ENCODE results near the gene COMMD1.
"Not testable (repeated sequence)": the region's sequence is repeated elsewhere in the genome, so short reads cannot be mapped to it uniquely, and the experiment has no call there.

The COMMD1 gene

DNA sequence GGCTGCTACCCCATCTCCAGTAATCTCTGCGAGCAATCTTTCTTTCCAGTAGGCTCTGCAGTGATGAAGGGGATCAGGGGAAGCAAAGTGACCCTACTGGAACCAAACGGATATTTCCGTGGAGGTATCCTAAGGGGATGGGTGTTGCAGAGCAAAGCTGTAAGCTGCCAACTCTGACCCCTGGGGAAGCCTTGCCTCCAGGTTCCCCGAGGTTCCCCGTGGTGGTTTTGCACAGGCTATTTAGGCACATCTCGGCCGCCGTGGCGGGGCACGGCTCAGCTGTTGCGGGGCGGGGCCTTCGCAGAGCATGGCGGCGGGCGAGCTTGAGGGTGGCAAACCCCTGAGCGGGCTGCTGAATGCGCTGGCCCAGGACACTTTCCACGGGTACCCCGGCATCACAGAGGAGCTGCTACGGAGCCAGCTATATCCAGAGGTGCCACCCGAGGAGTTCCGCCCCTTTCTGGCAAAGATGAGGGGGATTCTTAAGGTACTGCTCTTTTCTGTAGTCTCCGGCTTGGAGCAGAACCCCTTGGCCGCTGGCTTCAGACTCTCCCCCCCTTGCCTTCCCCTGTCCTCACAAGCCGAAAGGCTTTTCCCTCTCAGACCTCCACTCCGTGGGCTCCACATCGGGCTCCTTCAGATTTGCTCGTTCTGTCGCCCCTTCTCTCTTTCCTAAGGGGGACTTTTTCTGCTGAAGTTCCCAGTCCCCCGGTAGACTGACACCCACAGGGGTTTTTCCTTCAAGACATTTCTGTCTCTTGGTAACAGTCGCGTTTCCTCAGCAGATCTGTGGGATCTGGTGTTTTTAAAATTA lies at the start of gene COMMD1:
TSS of gene COMMD1 (plus strand) at position 303 of the 814 bp plus-strand sequence. CDS start at position 308, 5 bp downstream.
- peak; percentile 77 for DNase-seq (ENCODE audit: low spot score)

GRCh38 chr2:61857224-61857623 lies 48.2 kb upstream of the COMMD1 start:
- TF ChIP-seq, protein P1, sequence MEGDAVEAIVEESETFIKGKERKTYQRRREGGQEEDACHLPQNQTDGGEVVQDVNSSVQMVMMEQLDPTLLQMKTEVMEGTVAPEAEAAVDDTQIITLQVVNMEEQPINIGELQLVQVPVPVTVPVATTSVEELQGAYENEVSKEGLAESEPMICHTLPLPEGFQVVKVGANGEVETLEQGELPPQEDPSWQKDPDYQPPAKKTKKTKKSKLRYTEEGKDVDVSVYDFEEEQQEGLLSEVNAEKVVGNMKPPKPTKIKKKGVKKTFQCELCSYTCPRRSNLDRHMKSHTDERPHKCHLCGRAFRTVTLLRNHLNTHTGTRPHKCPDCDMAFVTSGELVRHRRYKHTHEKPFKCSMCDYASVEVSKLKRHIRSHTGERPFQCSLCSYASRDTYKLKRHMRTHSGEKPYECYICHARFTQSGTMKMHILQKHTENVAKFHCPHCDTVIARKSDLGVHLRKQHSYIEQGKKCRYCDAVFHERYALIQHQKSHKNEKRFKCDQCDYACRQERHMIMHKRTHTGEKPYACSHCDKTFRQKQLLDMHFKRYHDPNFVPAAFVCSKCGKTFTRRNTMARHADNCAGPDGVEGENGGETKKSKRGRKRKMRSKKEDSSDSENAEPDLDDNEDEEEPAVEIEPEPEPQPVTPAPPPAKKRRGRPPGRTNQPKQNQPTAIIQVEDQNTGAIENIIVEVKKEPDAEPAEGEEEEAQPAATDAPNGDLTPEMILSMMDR (IDR thresholded peaks at IDR 0.05; ENCODE audit: extremely low read depth, missing control alignments), result no peak
- DNase-seq (ENCODE audit: low spot score), result peak; percentile 17

More for the DNA sequence above, at the start of gene COMMD1:
- TF ChIP-seq, protein P1 (IDR thresholded peaks at IDR 0.05; ENCODE audit: extremely low read depth, missing control alignments), result no peak

DNA sequence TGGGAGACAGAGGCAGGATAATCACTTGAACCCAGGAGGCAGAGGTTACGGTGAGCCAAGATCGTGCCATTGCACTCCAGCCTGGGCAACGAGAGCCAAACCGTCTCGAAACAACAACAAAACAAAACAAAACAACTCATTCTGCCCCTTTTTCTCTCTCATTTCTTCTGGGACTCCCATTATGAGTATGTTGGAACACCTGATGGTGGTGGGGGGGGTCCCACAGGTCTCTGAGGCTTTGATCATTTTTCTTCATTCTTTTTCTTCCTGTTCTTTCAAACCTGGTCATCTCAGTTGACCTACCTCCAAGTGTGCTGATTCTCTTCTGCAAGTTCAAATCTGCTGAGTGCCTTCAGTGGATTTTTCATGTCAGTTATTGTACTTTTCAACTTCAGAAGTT lies 43.4 kb upstream of the COMMD1 start:
- TF ChIP-seq, protein P1 (IDR thresholded peaks at IDR 0.05; ENCODE audit: extremely low read depth, missing control alignments), result no peak

GRCh38 chr2:61866482-61867089 lies 38.9 kb upstream of the COMMD1 start:
- not testable (repeated sequence) for DNase-seq (ENCODE audit: low spot score)

More for the DNA sequence above, 43.4 kb upstream of the COMMD1 start:
- no peak for DNase-seq (ENCODE audit: low spot score)

GRCh38 chr2:61876400-61876799 lies 29.1 kb upstream of the COMMD1 start:
- DNase-seq (ENCODE audit: low spot score), result no peak
- TF ChIP-seq, protein P1 (IDR thresholded peaks at IDR 0.05; ENCODE audit: extremely low read depth, missing control alignments), result no peak

DNA sequence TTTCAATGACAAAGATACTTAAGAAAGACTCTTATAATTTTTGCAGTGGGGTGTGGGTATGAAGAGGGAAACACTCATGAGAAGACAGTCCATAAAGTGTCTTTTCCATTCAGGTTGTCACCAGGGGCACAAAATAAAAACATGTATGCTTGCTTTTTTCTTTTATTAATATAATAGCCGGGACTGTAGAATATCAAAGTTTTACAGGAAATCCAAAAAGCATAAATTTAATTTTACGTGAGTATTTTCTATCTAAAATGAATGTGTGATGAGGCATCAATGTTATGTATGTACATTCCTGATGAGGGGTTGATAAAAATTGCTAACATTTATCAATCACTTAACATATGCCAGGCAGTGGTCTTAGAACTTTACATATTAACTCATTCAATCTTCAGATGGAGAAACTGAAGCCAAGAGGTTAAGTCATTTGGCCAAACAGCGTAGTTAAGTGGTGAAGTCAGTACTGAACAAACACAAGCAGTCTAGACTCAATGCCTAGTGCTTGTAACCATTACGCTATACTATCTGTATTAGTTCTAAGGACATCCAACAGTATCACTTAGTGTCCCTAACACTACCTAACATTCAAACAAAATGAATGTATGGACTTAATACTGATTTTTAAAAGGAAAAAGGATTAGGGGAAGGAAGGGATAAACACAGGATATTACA lies 27.8 kb upstream of the COMMD1 start:
- TF ChIP-seq, protein P1 (IDR thresholded peaks at IDR 0.05; ENCODE audit: extremely low read depth, missing control alignments), result no peak
- DNase-seq (ENCODE audit: low spot score), result no peak

DNA sequence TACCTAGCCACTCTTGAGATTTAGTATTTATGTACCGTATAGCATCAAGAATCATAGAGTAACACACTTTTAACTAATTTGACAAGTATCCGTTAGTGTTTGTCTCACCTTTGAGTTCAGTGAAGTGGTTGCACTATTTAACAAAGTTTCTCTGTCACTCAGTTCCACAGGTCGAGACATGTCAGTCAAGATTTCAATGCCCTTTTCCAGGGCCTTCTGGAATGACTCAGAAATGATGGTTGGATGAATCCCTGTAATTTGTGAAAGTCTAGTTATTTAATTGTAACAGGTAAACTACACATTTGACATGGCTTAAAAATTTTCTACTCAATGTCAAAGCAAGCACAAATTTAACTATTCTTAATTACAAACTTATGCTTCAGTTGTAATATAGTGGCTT lies 26.7 kb upstream of the COMMD1 start:
- no peak for DNase-seq (ENCODE audit: low spot score)
- TF ChIP-seq, protein P1 (IDR thresholded peaks at IDR 0.05; ENCODE audit: extremely low read depth, missing control alignments), result no peak

DNA sequence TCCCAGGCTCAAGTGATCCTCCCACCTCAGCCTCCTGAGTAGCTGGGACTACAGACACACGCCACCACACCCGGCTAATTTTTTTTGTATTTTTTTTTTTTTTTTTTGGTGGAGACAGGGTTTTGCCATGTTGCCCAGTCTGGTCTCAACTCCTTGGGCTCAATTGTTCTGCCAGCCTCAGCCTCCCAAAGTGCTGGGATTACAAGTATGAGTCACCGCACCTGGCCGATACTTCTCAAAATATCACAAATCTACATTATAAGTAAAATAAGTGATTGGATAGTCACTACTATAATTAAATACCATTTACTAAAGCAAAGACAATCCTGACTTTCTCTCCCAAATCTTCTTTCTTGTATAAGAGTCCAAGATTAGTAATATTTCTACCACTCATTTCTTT lies 26.1 kb upstream of the COMMD1 start:
- not testable (repeated sequence) for DNase-seq (ENCODE audit: low spot score)

All from GM20000 (cell line).